ENCODE measurements around the gene KCNK17.

- TF ChIP-seq CTCF (IDR thresholded peaks at IDR 0.05) (no peak), SIN3A (IDR thresholded peaks at IDR 0.05; ENCODE audit: borderline replicate concordance, insufficient read depth, low read depth, low read length) (no peak), REST (IDR thresholded peaks at IDR 0.05; ENCODE audit: insufficient read depth in 1 of 2, low read depth in 2 of 2, low read length in 1 of 2) (no peak)
Observed at GRCh38 chr6:39344821-39345280, 30.6 kb upstream of the KCNK17 start.

Data from Panc1 (cell line).